ENCODE data around the gene MUC2.
A peak's percentile ranks its signal among the peaks of the same experiment; 100 is the strongest.

The MUC2 gene

DNA sequence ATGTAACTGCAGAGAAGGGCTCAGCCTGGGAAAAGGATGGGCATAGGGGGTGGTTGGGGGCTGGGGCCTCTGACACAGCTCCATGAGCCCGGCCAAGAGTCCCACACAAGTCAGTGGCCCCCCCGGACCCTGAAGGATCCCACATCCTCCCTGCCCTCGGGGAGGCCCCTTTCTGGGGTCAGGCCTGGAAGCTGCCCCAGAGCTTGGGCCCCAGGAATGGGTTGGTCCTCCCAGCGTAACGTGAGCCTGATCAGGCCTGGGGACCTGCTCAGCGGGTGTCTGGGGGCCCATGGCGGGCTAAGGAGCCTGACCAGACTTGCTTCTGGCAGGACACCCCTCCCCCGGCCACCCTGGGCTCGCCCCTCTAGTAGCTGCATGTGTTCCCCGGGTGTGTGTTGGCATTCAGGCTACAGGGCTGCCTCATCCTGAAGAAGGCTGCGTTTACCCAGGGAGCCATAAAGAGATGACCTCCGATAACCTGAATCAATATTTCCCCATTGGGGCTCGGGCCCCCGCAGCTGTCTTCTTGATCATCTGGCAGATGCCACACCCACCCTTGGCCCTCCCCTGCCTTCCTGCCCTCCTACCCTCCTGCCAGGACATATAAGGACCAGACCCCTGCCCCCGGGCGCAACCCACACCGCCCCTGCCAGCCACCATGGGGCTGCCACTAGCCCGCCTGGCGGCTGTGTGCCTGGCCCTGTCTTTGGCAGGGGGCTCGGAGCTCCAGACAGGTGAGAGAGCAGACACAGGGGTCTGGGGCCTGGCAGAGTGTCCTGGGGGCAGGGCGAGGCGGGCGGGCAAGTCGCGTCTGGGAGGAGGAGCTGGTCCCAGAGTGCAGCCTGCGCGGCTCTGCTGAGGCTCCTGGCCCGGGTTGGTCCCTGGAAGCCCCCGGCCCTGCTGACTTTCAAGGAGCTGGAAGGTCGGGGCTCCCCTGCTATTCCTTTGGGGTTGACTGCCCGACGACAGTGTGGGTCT, at the start of gene MUC2:
MUC2 (plus strand) TSS at position 631 of the 978 bp plus-strand sequence.
- H3K36me3 ChIP-seq: no peaks in the 10 kb centered on the region
- H3K9ac ChIP-seq: peak within 1 kb of the TSS in 3 of 11 experiments; percentile 52 to 75 (median 62); a peak in 2 of 22 replicates
- no peaks in the 10 kb centered on the region; a peak in 1 of 22 replicates for H4K20me1 ChIP-seq
- peak within 1 kb of the TSS in 8 of 11 experiments; percentile 21 to 76 (median 67); a peak in 12 of 22 replicates for H3K27ac ChIP-seq
- no peak for TF ChIP-seq Cebpa-rat (IDR thresholded peaks at IDR 0.05)
- no peaks in the 10 kb centered on the region for H3K27me3 ChIP-seq
- no peaks in the 10 kb centered on the region for H3K9me3 ChIP-seq (replicated peaks in 1 of 11)
- peak within 1 kb of the TSS; percentile 39 to 89 (median 58); a peak in 20 of 22 replicates for H3K4me2 ChIP-seq
- no peak within 1 kb of the TSS for H3K4me3 ChIP-seq
- peaks cover 12 to 33% (median 28%) of the 10 kb centered on the region in 10 experiments for H3K4me1 ChIP-seq

GRCh38 chr11:1025410-1026162, 49.1 kb upstream of the MUC2 start:
- peaks cover 4 to 63% (median 14%) of the 10 kb centered on the region in 11 experiments; a peak in 16 of 22 replicates for H4K20me1 ChIP-seq
- no peaks in the 10 kb centered on the region for H3K9me3 ChIP-seq (replicated peaks in 1 of 11)
- no peak overlapping the region for H3K27ac ChIP-seq
- H3K36me3 ChIP-seq: peaks cover 0 to 8% (median 0%) of the 10 kb centered on the region in 11 experiments; a peak in 5 of 22 replicates
- no peak overlapping the region for H3K4me3 ChIP-seq
- no peak overlapping the region for H3K9ac ChIP-seq
- no peak overlapping the region for H3K4me2 ChIP-seq
- H3K4me1 ChIP-seq: peaks cover 0 to 12% (median 11%) of the 10 kb centered on the region in 10 experiments; a peak in 15 of 20 replicates
- no peaks in the 10 kb centered on the region for H3K27me3 ChIP-seq
- no peak for TF ChIP-seq Cebpa-rat (IDR thresholded peaks at IDR 0.05)

GRCh38 chr11:1026163-1026450, 48.6 kb upstream of the MUC2 start:
- H3K4me1 ChIP-seq: peaks cover 0 to 7% (median 5%) of the 10 kb centered on the region in 10 experiments; a peak in 14 of 20 replicates
- H3K36me3 ChIP-seq: peaks cover 0 to 8% (median 0%) of the 10 kb centered on the region in 11 experiments; a peak in 5 of 22 replicates
- H3K4me2 ChIP-seq: no peak overlapping the region
- H3K9ac ChIP-seq: no peak overlapping the region
- no peak overlapping the region for H3K4me3 ChIP-seq
- TF ChIP-seq Cebpa-rat (IDR thresholded peaks at IDR 0.05): no peak
- H3K27me3 ChIP-seq: no peaks in the 10 kb centered on the region
- peaks cover 0 to 57% (median 9%) of the 10 kb centered on the region in 11 experiments; a peak in 12 of 22 replicates for H4K20me1 ChIP-seq
- H3K9me3 ChIP-seq (replicated peaks in 1 of 11): no peaks in the 10 kb centered on the region
- no peak overlapping the region for H3K27ac ChIP-seq

DNA sequence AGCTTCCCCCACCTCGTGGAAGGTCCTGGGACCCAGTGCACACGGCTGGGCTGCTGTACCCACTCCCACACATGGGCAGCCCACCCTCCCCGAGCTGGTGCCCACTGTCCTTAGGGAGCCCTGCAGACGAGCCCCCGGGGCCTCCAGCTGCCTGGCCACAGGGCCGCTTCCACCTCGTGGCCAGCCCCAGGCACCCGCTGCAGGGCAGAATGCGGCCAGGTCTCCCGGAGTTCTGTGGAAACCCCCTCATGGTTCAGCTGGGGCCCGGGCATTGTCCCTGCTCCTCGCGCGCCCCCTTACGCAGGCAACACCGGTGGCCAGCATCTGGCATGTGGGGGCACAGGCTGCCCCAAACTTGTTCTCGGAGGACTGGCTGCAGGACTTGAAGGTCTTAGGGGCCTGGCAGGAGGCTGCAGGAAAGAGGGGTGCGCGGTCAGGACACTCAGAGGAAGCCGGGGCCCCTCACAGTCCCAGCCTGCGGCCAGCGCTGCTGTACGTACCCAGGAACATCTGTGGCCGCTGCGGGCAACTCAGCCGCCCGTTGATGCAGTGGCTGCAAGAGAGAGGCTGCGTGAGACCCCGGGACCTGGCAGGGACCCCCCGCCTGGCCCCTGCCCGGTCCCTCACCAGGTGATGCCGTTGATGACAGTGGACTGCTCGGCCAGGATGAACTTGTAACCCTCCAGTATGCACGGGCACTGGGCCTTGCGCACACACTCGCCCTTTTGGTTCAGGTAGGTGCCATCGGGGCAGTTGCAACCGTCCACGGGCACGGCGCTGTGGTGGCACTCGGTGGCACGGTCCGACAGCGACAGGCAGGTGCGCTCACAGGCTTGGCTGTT, 47.8 kb upstream of the MUC2 start:
- no peak overlapping the region for H3K27ac ChIP-seq
- peaks cover 0 to 50% (median 9%) of the 10 kb centered on the region in 11 experiments; a peak in 12 of 22 replicates for H4K20me1 ChIP-seq
- peaks cover 0 to 8% (median 0%) of the 10 kb centered on the region in 11 experiments; a peak in 5 of 22 replicates for H3K36me3 ChIP-seq
- H3K9ac ChIP-seq: no peak overlapping the region
- no peak overlapping the region for H3K4me3 ChIP-seq
- no peak overlapping the region for H3K4me2 ChIP-seq
- H3K9me3 ChIP-seq (replicated peaks in 1 of 11): no peaks in the 10 kb centered on the region
- H3K27me3 ChIP-seq: no peaks in the 10 kb centered on the region
- no peaks in the 10 kb centered on the region; a peak in 1 of 20 replicates for H3K4me1 ChIP-seq
- no peak for TF ChIP-seq Cebpa-rat (IDR thresholded peaks at IDR 0.05)

GRCh38 chr11:1027483-1028290, 47.0 kb upstream of the MUC2 start:
- peaks cover 0 to 43% (median 9%) of the 10 kb centered on the region in 11 experiments; a peak in 11 of 22 replicates for H4K20me1 ChIP-seq
- no peak overlapping the region for H3K27ac ChIP-seq
- H3K9ac ChIP-seq: no peak overlapping the region
- H3K27me3 ChIP-seq: no peaks in the 10 kb centered on the region
- no peak overlapping the region for H3K4me3 ChIP-seq
- H3K4me2 ChIP-seq: no peak overlapping the region
- H3K9me3 ChIP-seq (replicated peaks in 1 of 11): no peaks in the 10 kb centered on the region
- H3K4me1 ChIP-seq: no peaks in the 10 kb centered on the region
- TF ChIP-seq Cebpa-rat (IDR thresholded peaks at IDR 0.05): no peak
- peaks cover 0 to 8% (median 0%) of the 10 kb centered on the region in 11 experiments; a peak in 5 of 22 replicates for H3K36me3 ChIP-seq

DNA sequence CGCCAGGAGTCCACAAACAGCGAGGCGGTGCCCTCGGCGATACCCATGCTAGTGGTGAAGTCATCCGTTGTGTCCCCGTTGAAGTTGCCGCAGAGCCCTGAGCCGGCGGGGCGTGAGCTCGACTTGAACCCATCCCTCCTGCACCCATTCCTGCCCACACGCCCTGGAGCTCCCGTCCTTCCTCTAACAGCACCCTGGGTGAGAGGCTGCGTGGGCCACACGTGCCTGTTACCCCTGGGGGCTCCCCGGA, 46.5 kb upstream of the MUC2 start:
- H4K20me1 ChIP-seq: peaks cover 0 to 43% (median 5%) of the 10 kb centered on the region in 11 experiments; a peak in 11 of 22 replicates
- H3K9ac ChIP-seq: no peak overlapping the region
- no peaks in the 10 kb centered on the region for H3K27me3 ChIP-seq
- no peaks in the 10 kb centered on the region for H3K4me1 ChIP-seq
- H3K36me3 ChIP-seq: peaks cover 0 to 8% (median 0%) of the 10 kb centered on the region in 11 experiments; a peak in 5 of 22 replicates
- TF ChIP-seq Cebpa-rat (IDR thresholded peaks at IDR 0.05): no peak
- no peaks in the 10 kb centered on the region for H3K9me3 ChIP-seq (replicated peaks in 1 of 11)
- H3K4me3 ChIP-seq: no peak overlapping the region
- H3K27ac ChIP-seq: no peak overlapping the region
- no peak overlapping the region for H3K4me2 ChIP-seq

- H3K27ac ChIP-seq: no peak overlapping the region
- H4K20me1 ChIP-seq: peaks cover 0 to 41% (median under 1%) of the 10 kb centered on the region in 11 experiments; a peak in 11 of 22 replicates
- H3K9ac ChIP-seq: no peak overlapping the region
- no peaks in the 10 kb centered on the region for H3K9me3 ChIP-seq (replicated peaks in 1 of 11)
- H3K4me2 ChIP-seq: no peak overlapping the region
- H3K4me1 ChIP-seq: peaks cover 0 to 1% (median 0%) of the 10 kb centered on the region in 10 experiments; a peak in 1 of 20 replicates
- H3K36me3 ChIP-seq: peaks cover 0 to 7% (median 0%) of the 10 kb centered on the region in 11 experiments; a peak in 5 of 22 replicates
- H3K4me3 ChIP-seq: no peak overlapping the region
- H3K27me3 ChIP-seq: no peaks in the 10 kb centered on the region
- no peak for TF ChIP-seq Cebpa-rat (IDR thresholded peaks at IDR 0.05)
Measured at GRCh38 chr11:1028616-1029015, 46.1 kb upstream of the MUC2 start.

GRCh38 chr11:1029051-1029450, 45.6 kb upstream of the MUC2 start:
- no peak overlapping the region for H3K9ac ChIP-seq
- H4K20me1 ChIP-seq: peaks cover 0 to 38% (median 0%) of the 10 kb centered on the region in 11 experiments; a peak in 9 of 22 replicates
- no peak overlapping the region for H3K27ac ChIP-seq
- peaks cover 0 to 2% (median 0%) of the 10 kb centered on the region in 11 experiments; a peak in 5 of 22 replicates for H3K36me3 ChIP-seq
- no peak for TF ChIP-seq Cebpa-rat (IDR thresholded peaks at IDR 0.05)
- H3K9me3 ChIP-seq (replicated peaks in 1 of 11): no peaks in the 10 kb centered on the region
- H3K4me2 ChIP-seq: no peak overlapping the region
- no peaks in the 10 kb centered on the region for H3K27me3 ChIP-seq
- peaks cover 0 to 6% (median 0%) of the 10 kb centered on the region in 10 experiments; a peak in 1 of 20 replicates for H3K4me1 ChIP-seq
- no peak overlapping the region for H3K4me3 ChIP-seq
